Measurements from ENCODE around the gene CERS6.
"Not testable (repeated sequence)": the region's sequence is repeated elsewhere in the genome, so short reads cannot be mapped to it uniquely, and the experiment has no call there.

CERS6 gene, protein sequence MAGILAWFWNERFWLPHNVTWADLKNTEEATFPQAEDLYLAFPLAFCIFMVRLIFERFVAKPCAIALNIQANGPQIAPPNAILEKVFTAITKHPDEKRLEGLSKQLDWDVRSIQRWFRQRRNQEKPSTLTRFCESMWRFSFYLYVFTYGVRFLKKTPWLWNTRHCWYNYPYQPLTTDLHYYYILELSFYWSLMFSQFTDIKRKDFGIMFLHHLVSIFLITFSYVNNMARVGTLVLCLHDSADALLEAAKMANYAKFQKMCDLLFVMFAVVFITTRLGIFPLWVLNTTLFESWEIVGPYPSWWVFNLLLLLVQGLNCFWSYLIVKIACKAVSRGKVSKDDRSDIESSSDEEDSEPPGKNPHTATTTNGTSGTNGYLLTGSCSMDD

GRCh38 chr2:168455645-168456520, at the start of gene CERS6:
Gene CERS6, plus strand, starts transcription at chr2:168456272. Its CDS starts 177 bp downstream, at chr2:168456449.
- DNase-seq, result peak; percentile 58

DNA sequence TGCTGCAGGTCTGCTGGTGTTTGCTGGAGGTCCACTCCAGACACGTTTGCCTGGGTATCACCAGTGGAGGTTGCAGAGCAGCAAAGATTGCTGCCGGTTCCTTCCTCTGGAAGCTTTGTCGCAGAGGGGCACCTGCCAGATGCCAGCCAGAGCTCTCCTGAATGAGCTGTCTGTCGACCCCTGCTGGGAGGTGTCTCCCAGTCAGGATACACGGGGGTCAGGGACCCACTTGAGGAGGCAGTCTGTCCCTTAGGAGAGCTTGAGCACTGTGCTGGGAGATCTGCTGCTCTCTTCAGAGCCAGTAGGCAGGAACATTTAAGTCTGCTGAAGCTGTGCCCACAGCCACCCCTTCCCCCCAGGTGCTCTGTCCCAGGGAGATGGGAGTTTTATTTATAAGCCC, 43.8 kb upstream of the CERS6 start:
- DNase-seq, result not testable (repeated sequence)

DNA sequence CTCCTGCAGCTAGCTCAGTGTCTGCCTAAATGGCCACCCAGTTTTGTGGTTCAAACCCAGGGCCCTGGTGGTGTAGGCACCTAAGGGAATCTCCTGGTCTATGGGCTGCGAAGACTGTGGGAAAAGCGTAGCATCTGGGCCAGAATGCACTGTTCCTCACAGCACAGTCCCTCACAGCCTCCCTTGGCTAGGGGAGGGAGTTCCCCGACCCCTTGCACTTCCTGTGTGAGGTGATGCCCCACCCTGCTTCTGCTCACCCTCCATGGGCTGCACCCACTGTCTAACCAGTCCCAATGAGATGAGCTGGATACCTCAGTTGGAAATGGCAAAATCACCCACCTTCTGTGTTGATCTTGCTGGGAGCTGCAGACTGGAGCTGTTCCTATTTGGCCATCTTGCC, 43.0 kb upstream of the CERS6 start:
- DNase-seq, result not testable (repeated sequence)

DNA sequence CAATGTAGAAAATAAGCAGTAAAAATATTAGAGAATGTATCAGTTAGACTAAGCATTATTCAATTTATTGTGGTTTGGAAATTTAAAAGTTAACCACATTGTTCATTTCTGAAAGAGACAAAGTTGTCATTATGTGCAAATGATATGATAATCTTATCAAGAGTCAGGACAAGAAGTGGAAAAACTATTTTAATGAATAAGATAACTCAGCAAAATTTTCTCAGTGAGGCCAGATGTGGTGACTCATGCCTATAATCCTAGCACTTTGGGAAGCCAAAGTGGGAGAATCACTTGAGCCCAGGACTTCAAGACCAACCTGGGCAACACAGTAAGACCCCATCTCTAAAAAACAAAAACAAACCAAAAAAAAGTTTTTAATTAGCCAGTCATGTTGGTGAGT, 39.5 kb upstream of the CERS6 start:
- DNase-seq, result no peak

DNA sequence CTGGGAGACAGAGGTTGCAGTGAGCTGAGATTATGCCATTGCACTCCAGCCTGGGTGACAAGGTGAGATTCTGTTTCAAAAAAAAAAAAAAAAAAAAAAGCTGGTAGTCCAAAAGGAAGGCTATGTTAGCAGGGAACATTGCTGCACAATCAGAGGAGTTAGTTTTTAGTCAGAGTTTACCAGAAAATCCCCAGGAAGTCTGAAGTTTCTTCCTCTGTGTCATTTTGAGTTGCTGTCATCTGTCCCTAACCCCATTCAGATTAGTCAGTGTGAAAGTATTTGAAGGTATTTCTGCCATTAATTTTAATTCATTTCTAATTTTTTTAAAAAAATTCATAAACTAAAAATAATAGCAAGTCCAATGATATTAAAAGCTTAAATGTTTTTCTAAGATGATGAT, 33.5 kb upstream of the CERS6 start:
- DNase-seq, result no peak

- DNase-seq, result no peak
Measured at GRCh38 chr2:168424112-168424951, 31.7 kb upstream of the CERS6 start.

- DNase-seq, result no peak
Measured at GRCh38 chr2:168424971-168425370, 31.1 kb upstream of the CERS6 start.

- DNase-seq, result no peak
Measured at GRCh38 chr2:168426861-168427260, 29.2 kb upstream of the CERS6 start.

- no peak for DNase-seq
Measured at GRCh38 chr2:168427451-168427850, 28.6 kb upstream of the CERS6 start.

DNA sequence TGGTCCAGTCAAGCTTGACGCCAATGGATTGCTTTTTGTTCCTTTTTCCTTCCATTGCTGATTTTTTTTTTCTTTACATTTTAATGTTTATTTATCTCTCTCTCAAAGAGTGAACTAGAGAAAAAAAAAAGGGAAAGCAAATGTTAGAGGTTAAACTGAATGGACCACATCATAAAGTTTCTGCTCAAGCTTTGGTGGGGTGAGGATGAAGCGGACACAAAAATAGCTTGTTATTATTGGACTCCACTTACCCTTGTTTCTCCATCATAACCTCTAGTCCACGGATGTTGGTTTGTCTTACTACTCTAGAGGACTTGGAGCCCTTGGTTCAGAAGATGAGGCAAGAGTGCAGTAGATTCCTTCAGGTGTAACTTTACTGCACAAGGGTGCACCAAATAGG, 27.6 kb upstream of the CERS6 start:
- DNase-seq, result no peak

GRCh38 chr2:168429988-168430387, 26.1 kb upstream of the CERS6 start:
- no peak for DNase-seq

DNA sequence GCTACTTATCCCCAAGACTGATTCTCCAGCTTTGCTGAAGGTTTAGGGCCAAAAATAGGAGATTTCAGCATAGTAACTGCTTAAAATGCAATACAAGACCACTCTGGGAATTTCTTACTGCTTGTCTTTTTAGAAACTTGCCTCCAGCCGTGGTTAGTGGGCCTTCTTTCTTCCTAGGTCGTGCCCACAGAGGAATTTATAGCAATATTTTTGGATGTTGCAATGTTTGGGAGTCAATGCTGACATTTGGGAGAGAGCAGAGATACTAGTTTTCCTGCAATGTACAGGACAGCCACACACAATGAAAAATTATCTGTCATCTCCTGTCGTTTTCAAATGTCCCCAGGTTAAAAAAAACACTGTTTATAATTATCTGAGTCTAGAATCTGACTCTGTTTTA, 25.6 kb upstream of the CERS6 start:
- DNase-seq, result no peak

- DNase-seq, result no peak
Measured at GRCh38 chr2:168431301-168432024, 24.6 kb upstream of the CERS6 start.

GRCh38 chr2:168432100-168432499, 24.0 kb upstream of the CERS6 start:
- no peak for DNase-seq

DNA sequence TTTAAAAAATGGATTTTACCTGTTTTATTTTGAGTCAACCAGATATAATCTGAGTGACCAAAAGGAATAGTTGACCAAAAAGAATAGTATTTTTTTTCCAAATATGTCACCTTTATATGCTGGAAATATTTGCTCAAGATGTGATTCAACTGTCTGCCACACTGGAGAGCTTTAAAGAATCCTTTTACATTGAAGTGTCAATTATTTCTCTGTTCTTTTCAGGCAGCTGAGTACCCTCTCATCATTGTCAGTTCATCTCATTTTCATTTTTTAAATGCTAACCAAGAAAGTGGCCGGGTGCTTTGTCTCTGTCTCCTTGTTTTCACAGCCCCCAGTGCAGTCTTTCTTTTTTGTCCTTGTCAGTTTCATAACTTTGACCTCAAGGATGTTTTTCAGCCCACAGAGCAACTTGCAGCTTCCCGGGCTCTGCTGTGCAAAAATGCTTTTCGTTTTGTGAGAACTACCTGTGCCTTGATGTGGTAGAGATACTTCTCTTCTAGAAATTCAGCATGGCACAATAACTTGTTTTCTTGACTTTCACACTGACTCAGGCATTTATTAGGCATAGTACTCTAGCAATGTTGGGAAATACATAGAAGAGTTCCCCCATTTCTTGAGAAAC, 23.4 kb upstream of the CERS6 start:
- no peak for DNase-seq

DNA sequence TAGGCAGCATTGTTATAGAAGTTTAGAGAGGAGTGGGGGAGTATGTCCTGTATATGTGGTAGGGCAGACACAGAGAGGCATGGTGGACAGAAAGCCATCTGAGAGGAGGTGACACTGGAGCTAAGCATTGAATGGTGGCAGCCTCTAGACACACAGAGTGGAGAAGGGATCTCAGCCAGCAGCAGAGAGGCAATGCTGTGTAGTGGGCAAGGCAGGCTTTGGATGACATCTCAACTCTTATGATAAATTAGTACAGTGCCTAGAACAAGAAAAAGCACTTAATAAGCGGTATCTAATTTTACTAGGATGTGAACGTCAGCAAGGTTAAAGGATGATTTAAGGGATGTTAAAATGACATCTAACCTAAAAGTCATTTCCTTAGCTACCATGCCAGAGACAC, 22.5 kb upstream of the CERS6 start:
- no peak for DNase-seq

GRCh38 chr2:168434146-168434545, 21.9 kb upstream of the CERS6 start:
- DNase-seq, result peak; percentile 82

GRCh38 chr2:168436840-168437239, 19.2 kb upstream of the CERS6 start:
- no peak for DNase-seq

DNA sequence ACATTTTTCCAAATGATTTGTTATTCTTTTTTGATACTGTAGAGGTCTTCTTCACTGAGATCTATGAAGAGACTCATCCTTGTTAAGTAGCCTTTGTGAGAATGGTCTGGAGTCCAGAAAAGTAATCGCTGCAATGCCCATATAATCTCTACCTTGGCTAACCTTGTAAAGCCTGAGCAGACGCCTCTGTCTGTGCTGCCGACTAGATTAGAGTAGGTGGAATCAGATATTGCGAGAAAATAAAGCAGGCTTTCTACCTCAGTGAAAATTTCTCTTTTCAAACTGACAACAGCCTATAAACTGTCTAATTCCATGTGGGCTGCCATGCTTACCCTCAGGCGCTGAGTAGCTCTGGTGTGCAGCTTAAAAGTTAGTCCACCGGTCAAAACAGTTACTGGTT, 17.5 kb upstream of the CERS6 start:
- no peak for DNase-seq

GRCh38 chr2:168439536-168439935, 16.5 kb upstream of the CERS6 start:
- DNase-seq, result no peak

DNA sequence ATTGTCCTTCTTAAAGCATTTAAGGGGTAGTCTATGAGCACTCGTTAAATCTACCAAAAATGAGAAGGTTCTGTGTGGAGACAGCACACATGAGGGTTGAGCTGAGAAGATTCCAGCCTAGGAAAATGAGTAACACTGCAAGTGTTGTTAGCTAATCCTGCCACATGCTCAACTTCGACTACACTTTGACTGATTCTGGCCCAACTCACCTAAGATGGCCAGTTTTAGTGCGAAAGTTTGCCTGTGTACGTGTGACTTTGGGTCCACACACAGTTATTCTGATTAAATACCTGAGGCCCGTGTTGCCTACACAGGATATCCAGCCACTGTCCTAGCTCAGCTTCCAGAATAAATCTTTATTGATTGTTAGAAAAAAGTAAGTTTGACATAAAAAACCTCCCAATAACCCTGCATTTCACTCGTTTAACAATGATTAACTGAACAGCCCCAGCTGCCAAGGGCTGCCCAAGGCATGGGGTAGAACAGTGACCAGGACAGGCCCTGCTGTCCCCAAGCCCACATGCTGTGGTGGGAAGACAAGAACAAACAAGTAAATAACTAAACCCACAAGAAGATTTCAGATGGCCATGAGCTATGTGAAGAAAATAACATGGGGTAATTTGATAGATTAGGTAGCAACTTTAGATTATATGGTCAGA, 14.7 kb upstream of the CERS6 start:
- DNase-seq, result no peak

Measured in NCI-H748 treated with DMSO at 0.1 percent for 48 hours (cell line).